22Rv1 (cell line): ENCODE results near the gene ZNF783.

ENCODE experiments used
- ZFX ChIP-seq: fragments of 450-650 bp; IDR thresholded peaks from 2 replicates; pipeline ENCODE4 v1.6.1; 2017; ENCODE audit warnings: antibody characterized with exemption, borderline replicate concordance
- TF ChIP-seq, protein P1 (sequence below): fragments of 450-650 bp; IDR thresholded peaks from 2 replicates; pipeline ENCODE4 v1.5.1; 2017; ENCODE audit warnings: mild to moderate bottlenecking

DNA sequence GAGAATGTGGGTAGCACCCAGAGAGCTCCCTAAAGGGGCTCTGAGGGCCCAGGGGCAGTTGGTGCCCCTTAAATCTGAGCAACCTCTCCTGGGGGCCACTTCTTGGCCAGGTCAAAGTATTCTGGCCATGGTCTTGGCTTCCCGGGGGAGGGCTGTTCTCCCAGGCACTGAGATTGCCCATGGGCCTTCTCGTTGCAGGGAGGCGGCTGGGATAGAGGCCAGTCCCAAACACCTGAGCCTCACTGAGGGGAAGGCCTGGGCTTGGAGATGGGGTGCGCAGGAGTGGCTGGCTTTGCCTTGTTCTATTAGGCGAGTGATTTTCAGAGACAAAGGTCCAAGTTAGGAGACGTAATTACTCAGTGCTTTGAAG lies 33.5 kb downstream of the ZNF783 start:
- TF ChIP-seq, protein P1, sequence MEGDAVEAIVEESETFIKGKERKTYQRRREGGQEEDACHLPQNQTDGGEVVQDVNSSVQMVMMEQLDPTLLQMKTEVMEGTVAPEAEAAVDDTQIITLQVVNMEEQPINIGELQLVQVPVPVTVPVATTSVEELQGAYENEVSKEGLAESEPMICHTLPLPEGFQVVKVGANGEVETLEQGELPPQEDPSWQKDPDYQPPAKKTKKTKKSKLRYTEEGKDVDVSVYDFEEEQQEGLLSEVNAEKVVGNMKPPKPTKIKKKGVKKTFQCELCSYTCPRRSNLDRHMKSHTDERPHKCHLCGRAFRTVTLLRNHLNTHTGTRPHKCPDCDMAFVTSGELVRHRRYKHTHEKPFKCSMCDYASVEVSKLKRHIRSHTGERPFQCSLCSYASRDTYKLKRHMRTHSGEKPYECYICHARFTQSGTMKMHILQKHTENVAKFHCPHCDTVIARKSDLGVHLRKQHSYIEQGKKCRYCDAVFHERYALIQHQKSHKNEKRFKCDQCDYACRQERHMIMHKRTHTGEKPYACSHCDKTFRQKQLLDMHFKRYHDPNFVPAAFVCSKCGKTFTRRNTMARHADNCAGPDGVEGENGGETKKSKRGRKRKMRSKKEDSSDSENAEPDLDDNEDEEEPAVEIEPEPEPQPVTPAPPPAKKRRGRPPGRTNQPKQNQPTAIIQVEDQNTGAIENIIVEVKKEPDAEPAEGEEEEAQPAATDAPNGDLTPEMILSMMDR = no peak
- no peak for TF ChIP-seq ZFX
